HG03520 (cell line): ENCODE data around the gene MC1R.
"Not testable (repeated sequence)": the region's sequence is repeated elsewhere in the genome, so short reads cannot be mapped to it uniquely, and the experiment has no call there.

Experiments used
- ATAC-seq: cut with Tn5 transposase; IDR thresholded peaks from one replicate; pipeline ENCODE4 v1.9.1; 2021; ENCODE audit warnings: mild to moderate bottlenecking, moderate library complexity; ENCODE audit not compliant: unreplicated experiment

MC1R gene

DNA sequence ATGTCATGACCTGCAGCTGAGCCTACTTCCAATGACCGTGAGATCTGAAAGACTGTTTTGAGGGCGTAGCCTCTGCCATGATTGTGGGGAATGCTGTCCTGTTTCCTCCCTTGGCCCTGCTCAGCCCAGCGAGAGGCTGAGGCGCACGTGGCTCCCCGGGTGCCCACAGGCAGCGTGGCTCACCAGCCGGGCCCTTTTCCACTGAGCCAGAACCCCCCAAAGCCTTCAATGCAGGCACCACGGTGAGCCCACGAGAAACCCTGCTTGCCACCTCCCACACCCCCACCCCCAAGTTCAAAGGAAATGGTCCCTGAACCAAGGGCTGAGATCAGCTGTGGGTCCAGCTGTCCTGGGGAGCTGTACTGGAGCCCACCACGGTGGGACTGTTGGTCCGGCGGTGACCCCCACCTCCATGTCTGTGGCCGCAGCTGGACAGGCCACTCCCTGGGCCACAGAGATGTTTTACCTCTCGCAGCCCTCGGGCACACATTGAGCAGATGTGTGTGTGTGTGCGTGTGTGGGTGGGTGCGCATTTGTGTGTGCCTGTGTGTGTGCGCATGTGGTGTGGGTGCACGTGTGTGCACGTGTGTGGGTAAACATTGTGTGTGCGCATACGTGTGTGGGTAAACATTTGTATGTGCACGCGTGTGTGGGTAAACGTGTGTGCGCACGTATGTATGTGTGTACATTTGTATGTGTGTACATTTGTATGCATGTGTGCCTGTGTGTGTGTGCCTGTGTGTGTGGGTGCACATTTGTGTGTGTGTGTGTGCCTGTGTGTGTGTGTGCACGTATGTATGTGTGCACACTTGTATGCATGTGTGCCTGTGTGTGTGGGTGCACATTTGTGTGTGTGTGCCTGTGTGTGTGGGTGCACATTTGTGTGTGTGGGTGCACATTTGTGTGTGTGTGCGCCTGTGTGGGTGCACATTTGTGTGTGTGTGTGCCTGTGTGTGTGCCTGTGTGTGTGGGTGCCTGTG lies 5.0 kb upstream of the MC1R start:
- no peak for ATAC-seq

DNA sequence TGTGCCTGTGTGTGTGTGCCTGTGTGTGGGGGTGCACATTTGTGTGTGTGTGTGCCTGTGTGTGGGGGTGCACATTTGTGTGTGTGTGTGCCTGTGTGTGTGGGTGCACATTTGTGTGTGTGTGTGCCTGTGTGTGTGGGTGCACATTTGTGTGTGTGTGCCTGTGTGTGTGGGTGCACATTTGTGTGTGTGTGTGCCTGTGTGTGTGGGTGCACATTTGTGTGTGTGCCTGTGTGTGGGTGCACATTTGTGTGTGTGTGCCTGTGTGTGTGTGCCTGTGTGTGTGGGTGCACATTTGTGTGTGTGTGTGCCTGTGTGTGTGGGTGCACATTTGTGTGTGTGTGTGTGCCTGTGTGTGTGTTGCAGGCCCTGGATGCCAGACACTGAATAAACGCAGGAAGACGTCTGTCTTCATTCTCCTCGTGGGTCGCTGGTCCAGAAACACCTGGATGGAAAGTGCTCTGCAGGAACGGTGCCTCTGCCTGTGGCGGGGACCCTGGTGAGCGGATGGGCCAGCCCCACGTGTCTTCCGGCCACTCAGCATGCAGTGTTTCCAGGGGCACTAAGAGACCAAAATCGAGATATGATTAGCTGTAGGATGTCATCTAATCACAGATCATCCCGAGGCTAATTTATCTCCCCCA lies 3.9 kb upstream of the MC1R start:
- not testable (repeated sequence) for ATAC-seq

DNA sequence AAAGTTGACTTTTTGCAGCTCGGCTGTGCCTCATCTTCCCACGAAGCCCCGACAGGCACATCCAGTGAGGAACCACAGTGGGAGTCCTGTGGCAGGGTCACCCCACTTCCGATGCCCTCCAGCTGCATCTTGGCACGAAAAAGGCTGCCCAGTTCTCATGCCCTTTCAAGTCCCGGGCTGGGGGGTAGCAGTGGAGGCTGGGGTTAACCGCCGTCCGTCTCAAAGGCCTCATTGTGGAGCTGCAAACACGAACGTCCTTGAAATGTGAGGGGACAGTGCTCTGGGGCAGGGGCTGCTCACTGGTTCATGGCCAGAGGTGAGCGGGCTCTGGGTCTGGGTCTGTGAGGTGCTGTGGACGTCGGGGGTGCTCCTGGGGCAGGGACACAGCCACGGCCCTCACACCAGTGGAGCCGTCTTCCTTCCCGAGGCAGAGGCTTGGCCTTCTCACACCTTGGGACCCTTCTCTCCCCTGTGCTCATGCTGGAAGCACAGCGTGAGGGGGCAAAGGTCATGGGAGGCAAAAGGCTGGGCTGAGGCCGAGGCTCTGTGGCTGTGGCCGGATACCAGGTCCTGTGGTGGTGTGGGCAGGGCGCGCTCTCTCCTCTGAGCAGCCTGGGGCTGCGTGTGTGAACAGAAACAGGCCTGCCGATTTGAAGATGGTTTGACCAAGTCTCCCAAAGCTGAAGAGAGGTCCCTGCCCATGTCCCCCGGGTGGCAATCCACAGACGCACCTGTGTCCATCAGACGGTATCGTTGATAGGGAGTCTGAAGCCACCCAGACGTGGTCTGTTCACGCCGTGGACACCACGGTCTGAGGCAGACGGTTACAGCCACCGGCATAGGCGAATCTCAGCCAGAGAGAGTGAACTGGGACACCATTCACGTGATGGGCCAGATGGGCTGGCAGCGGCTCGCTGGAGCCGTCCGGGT lies 3.1 kb upstream of the MC1R start:
- no peak for ATAC-seq

DNA sequence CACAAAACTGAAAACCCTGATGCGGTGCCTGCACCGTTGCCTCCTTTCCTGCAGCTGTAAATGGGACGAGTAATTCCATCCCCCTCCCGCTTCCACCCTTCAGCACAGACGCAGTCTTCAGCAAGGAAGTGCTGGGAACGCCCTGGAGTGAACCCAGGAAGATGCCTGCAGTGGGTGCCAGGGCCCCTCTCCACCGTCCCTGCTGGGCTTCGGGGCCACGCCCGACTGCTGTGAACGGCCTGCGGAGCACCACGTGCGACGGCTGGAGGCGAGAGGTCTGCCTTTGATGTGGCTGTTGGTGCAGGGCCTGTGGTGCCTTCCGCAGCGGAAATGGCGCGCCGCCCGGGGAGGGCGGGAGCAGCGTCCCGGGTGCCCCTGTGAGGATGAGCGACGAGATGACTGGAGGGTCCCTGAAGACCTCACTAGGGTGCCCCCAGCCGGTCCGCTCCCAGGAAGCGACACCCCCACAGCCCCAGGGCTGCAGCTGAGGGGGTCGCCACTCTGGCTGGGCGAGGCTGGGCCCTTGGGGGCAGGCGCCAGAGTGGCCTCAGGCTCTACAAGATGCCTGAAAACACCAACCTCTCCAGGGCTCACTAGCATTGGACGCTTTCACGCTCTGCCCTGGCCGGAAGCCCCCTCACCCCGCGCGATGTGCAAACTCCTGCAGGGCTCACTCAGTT lies 749 bp upstream of the MC1R start:
- ATAC-seq: no peak

DNA sequence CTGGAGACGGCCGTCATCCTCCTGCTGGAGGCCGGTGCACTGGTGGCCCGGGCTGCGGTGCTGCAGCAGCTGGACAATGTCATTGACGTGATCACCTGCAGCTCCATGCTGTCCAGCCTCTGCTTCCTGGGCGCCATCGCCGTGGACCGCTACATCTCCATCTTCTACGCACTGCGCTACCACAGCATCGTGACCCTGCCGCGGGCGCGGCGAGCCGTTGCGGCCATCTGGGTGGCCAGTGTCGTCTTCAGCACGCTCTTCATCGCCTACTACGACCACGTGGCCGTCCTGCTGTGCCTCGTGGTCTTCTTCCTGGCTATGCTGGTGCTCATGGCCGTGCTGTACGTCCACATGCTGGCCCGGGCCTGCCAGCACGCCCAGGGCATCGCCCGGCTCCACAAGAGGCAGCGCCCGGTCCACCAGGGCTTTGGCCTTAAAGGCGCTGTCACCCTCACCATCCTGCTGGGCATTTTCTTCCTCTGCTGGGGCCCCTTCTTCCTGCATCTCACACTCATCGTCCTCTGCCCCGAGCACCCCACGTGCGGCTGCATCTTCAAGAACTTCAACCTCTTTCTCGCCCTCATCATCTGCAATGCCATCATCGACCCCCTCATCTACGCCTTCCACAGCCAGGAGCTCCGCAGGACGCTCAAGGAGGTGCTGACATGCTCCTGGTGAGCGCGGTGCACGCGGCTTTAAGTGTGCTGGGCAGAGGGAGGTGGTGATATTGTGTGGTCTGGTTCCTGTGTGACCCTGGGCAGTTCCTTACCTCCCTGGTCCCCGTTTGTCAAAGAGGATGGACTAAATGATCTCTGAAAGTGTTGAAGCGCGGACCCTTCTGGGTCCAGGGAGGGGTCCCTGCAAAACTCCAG lies 1.1 kb downstream of the MC1R start:
- no peak for ATAC-seq

DNA sequence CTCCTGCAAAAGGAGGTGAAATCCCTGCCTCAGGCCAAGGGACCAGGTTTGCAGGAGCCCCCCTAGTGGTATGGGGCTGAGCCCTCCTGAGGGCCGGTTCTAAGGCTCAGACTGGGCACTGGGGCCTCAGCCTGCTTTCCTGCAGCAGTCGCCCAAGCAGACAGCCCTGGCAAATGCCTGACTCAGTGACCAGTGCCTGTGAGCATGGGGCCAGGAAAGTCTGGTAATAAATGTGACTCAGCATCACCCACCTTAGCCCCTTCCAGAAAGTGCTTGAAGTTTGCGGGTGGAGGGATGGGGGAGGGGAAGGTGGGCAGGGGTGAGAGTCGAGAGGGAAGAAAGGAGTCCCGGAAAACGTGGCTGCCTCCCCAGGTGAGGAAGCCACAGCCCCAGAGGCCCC lies 2.1 kb downstream of the MC1R start:
- no peak for ATAC-seq

DNA sequence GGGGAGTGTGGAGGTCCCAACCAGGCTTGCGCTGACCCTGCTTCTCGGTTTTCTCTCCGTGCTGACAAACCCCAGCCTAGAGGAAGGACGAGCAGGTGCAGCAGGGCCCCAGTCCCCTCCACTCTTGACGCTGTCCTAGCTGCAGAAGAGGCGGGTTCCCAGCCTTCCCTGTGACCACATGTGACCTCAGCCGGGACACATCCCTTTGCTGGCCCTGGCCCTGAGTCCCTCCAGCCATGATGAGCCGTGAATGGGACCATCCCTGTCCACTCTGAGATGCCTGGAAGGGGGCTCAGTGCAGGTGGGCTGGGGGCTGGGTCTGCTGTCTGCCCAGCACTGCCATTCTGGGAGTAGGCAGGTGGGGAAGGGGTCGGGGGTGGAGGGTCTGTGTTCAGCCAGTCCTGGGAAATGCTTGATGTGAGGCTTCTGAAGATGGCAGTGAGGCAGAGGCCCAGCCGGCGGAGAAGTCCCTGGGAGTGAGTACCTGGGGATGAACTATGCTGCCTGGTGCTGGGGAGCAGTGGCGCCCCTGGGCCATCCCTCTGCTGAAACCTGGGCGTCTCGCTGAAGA lies 2.6 kb downstream of the MC1R start:
- no peak for ATAC-seq

DNA sequence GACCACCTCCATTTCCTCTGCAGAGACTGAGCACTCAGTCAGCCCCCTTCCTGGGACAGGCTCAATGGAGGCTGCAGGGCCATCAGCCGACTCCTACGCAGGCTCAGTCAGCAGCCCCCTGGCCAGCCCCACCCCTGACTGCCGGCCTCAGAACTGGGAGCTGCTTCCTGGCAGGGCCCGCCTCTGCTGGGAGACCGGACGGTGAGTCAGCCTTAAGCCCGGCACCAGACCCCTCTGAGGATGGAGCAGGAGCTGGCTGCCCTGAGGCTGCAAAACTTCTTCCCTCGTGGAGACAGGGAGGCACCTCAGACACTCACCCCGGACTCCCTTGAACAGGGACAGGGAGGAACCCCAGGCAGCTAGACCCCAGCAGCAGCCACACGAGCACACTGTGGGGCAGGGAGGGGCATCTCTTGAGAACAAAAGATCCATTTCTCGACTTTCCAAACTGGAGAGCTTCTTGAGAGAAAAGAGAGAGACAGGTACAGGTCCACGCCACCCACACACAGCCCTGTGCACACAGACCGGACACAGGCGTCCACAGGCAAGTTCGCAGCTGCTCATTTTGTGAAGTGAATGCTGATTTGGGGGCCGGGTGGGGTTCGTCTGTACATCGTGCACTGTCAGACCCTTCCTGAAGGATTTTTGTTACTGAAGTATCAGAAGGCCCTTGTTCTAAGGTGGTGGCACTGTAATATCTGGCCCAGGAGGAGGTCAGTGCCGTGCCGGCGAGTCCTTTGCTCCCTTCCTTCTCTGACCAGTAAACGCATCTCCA lies 3.2 kb downstream of the MC1R start:
- no peak for ATAC-seq

DNA sequence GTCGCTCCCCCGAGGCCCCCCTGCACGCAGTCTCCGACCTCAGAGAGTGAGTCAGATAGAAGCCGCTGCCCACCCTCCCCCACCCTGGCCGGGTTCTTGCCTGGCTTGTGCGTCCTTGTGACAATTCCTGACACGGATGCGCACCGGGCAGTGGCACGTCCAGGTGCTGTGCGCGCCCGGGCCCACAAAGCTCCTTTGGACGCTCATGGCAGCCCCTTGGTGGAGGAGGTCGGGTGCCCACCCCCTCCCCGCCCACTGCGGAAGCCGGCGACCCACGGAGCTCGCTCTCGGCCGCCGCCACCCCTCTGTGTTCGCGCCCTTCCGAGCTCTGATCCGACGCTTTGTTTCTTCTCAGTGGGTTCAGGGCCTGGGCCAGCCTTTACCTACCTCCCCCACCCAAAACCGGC lies 3.8 kb downstream of the MC1R start:
- no peak for ATAC-seq

DNA sequence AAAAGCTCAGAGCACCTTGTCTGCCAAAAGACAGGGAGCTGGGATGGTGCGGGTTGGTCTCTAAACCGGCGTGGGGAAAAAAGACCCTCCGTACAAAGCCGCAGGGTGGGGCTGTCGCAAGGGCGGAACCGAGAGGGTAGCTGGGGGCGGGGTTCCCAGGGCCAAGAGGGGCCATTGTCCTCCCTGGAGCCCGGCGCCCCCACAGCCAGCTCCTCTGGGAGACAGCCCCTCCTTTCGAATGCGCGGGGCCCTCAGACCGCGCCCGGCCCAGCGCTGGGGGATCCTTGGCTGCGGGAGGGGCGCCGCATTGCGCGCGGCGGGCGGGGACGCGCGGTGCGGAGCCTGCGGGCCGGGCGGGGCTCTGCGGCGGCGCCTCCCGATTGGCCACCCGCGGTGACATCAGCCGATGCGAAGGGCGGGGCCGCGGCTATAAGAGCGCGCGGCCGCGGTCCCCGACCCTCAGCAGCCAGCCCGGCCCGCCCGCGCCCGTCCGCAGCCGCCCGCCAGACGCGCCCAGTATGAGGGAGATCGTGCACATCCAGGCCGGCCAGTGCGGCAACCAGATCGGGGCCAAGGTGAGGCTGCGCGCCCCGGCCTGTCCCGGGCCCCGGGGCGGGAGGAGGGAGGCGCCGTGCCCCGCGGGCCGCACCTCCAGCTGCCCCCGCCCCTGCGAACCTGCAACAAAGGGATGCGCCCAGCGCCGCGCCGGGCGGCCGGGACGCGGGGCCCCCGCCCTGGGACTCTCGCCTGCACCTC lies 4.4 kb downstream of the MC1R start, which contains the start of gene TUBB3:
Gene TUBB3, plus strand, starts transcription at position 459 of the 756 bp plus-strand sequence. Its CDS starts 60 bp downstream, at position 519.
- no peak for ATAC-seq

DNA sequence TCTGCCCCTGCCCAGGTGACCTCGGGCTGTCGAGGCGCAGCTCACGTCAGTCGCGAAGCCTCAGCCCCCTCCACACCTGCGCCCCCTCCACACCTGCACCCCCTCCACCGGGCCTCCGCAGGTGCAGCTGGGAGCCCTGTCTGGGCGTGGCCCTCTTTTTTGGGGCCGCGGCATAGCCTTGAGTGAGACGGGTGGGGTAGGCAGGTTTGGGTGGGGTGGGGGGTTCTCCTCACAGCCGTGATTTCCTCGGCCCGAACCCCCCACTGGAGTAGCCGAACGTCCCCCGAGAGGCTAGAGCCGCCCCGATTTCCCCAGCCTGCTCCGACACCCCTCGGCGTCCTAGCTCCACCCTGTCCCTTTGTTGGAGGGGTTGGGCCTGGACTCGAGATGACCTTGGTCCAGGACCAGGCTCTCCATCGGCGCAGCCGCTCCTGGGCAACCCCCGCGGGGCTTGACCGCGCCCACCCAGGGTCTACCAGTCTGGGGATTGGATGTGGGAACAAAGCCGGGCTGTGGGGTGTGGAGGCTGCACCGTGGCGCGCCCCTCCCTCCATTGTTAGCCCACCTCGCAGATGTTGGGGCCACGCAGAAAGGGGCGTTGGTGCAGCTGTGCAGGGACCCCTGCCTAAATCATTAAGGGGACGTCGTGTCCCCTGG lies 5.1 kb downstream of the MC1R start:
- ATAC-seq: no peak

DNA sequence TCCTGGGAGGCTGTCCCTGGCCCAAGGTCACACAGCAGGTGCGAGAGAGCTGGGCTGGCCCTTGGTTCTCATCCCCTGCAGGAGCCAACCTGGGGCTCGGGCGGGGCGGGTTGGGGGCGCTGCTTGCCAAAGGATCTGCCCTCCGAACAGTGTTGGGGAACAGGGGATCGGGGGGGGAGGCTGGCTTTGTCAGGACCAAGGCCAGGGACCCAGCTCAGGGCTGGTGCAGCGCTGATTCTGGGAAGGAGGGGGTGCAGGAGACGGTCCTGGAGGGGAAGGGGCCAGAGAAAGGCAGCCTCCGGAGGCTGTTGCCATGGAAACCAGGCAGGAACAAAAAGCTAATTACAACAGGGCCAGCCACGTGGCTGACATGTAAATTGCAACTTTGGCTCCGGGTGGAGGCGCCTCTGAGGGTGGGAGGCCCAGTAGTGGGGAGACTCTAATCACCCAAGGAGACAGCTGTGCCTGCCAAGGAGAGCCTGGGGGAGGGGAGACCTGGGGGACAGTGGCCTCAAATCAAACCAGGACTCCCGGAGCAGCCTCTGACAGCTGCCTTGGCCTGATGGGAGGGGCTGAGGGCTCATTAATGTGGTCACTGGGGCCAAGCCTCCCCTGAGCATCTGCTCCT lies 5.7 kb downstream of the MC1R start:
- no peak for ATAC-seq

DNA sequence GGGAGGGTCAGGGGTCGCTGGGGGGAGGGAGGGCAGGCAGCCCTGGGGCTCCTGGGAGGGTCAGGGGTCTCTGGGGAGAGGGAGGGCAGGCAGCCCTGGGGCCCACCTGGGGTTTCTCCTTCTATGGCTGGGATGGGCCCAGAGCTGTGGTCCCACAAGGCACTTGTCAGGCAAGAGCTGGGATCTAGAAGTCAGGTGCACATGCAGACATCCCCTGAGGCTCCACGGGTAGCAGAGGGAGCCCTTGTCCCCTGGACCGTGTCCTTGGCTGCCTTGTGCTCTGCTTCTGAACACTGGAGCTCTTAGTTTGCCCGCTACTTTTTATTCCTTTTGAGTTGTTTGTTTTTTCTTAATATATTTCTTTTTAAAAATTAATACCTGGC lies 6.3 kb downstream of the MC1R start:
- no peak for ATAC-seq

DNA sequence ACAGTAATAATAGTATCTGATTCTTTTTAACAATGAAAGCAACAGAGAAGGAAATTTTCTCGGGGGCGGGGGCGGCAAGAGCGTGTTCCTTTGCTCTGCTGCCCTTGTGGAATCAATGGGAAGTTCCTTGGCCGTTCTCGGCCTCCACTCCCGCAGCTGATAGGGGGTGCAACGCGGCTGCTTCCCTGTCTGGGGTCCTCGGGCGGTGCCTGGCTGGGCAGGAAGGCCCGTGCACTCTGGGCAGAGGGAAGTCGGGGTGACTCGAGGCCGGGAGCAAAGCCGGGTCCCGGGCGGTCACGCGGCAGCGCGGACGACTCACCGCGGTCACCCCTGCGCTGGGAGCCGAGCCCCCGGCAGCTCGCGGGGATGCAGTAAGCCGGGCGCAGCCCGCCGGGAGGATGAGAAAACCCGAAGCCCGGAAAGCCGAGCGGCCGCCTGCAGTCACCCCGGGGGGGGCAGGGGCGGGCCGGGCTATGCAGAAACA lies 7.0 kb downstream of the MC1R start:
- no peak for ATAC-seq

DNA sequence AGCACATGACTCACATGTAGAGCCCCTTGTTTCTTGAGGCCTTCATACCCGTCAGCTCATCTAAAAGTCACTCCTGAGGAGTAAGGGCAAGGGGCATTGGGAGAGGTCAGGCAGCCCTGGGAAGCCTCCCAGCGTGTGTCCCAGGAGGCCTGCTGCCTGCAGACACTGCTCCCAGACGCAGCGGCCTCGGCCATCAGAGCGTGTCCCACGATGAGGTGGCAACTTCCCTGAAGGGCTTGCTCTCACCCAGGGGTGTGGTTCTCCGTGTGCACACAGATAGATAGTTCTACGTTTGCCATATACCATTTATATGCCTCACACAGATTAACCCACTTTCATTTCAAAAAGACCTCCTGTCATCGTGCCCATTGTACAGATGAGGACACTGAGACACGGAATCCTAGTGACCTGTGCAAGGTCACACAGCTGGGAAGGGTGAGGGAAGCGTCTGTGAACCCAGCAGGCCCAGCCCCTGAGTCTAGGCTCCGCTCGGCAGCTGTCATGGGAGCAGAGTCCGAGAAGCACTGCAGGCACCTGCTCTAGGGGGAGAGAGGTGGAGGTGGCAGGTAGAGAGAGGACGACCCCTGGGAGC lies 12.7 kb downstream of the MC1R start:
- ATAC-seq: no peak

DNA sequence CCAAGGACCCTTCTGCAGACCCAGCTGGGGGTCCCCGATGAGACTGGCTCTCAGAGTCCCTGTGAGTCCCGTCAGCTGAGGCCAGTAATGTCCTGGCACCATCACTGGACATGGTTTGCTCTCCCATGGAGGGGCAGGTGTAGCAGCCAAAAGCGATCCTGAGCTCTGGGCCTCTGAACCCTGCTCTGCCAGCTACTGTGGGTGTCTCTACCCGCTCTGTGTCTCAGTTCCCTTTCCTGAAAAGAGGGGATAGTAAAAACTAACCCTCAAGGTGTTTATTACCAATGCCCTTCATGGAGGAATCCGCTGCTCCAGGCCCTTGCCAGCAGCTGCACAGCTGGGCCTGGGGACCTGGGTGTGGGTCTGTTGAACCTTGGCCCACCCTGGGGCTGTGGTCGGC lies 13.3 kb downstream of the MC1R start:
- ATAC-seq: no peak
